HCT116 (cell line): ENCODE results near the gene TMEM208.

Experiments
- EGR1 ChIP-seq: IDR thresholded peaks from 2 replicates; pipeline ENCODE4 v1.6.1; 2012; ENCODE audit warnings: low read depth
- EZH2 ChIP-seq: fragments of 200-600 bp; sonication (generic); IDR thresholded peaks from 2 replicates; pipeline ENCODE4 v1.6.1; 2017; ENCODE audit warnings: antibody characterized with exemption, mixed run types
- EZH2phosphoT487 ChIP-seq: fragments of 200-600 bp; IDR thresholded peaks from 2 replicates; pipeline ENCODE4 v1.6.1; 2018; ENCODE audit warnings: antibody characterized with exemption, borderline replicate concordance
- FOSL1 ChIP-seq: IDR thresholded peaks from 2 replicates; pipeline ENCODE4 v1.6.1; 2012; ENCODE audit warnings: low read depth
- JUND ChIP-seq: IDR thresholded peaks from 2 replicates; pipeline ENCODE4 v1.6.1; 2012
- POLR2A ChIP-seq: IDR thresholded peaks from 2 replicates; pipeline ENCODE4 v1.7.0; 2011; ENCODE audit warnings: borderline replicate concordance; ENCODE audit not compliant: insufficient read depth, insufficient read length; ENCODE audit errors: extremely low read depth
- POLR2AphosphoS5 ChIP-seq: IDR thresholded peaks from 2 replicates; pipeline ENCODE4 v1.6.1; 2011; ENCODE audit warnings: mild to moderate bottlenecking, low read depth, low read length, moderate library complexity
- SRF ChIP-seq: IDR thresholded peaks from 2 replicates; pipeline ENCODE4 v1.6.1; 2012; ENCODE audit warnings: low read depth
- TCF7L2 ChIP-seq: IDR thresholded peaks from 2 replicates; pipeline ENCODE4 v1.7.0; 2011; ENCODE audit warnings: borderline replicate concordance, inconsistent platforms; ENCODE audit not compliant: insufficient read depth, insufficient read length; ENCODE audit errors: extremely low read depth
- YY1 ChIP-seq: IDR thresholded peaks from 2 replicates; pipeline ENCODE4 v1.6.1; 2011; ENCODE audit warnings: low read length, low read depth, moderate library complexity, mild to moderate bottlenecking; ENCODE audit not compliant: insufficient replicate concordance; ENCODE audit errors: extremely low read depth
- TF ChIP-seq, protein P1 (sequence below), 3 experiments: fragments of 200-600 bp in 1 of 3; sonication (generic) in 1 of 3; IDR thresholded peaks in 2 of 3; conservative IDR thresholded peaks in 1 of 3; 2 replicates each; pipeline ENCODE4 v1.5.1; 2012 to 2017; ENCODE audit warnings: low read depth in 2 of 3, low read length in 2 of 3, antibody characterized with exemption in 1 of 3, borderline replicate concordance in 1 of 3, control low read depth in 1 of 3, mild to moderate bottlenecking in 1 of 3, mixed read lengths in 1 of 3, mixed run types in 1 of 3, moderate library complexity in 1 of 3; ENCODE audit not compliant: insufficient read depth in 1 of 3
- TF ChIP-seq, protein P2 (sequence below): IDR thresholded peaks from 2 replicates; pipeline ENCODE4 v1.6.1; 2012; ENCODE audit warnings: low read depth
- TF ChIP-seq, protein P3 (sequence below): IDR thresholded peaks from 2 replicates; pipeline ENCODE4 v1.6.1; 2012

DNA sequence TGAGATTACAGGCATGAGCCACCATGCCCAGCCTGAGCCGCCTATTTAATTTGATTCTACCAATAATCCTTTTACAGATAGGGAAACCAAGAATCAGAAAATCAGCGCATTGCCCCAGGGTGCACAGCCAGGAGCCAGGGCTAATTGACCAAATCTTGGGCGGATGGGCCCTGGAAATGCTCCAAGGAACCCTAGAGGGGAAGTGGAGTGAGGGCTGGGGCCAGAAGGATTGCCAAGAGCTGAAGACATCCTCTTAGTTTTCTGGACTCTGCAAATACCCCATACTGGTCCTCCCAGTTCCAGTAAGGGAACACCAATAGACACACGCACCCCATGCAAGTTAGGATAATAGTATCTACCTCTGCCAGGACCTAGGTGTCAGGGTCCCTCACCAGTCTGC, 16.6 kb downstream of the TMEM208 start:
- TF ChIP-seq POLR2A (no peak), SRF (no peak), EZH2 (no peak), POLR2AphosphoS5 (no peak), YY1 (no peak), TCF7L2 (no peak), EZH2phosphoT487 (no peak), JUND (no peak), FOSL1 (no peak), EGR1 (no peak)
- TF ChIP-seq, protein P1, sequence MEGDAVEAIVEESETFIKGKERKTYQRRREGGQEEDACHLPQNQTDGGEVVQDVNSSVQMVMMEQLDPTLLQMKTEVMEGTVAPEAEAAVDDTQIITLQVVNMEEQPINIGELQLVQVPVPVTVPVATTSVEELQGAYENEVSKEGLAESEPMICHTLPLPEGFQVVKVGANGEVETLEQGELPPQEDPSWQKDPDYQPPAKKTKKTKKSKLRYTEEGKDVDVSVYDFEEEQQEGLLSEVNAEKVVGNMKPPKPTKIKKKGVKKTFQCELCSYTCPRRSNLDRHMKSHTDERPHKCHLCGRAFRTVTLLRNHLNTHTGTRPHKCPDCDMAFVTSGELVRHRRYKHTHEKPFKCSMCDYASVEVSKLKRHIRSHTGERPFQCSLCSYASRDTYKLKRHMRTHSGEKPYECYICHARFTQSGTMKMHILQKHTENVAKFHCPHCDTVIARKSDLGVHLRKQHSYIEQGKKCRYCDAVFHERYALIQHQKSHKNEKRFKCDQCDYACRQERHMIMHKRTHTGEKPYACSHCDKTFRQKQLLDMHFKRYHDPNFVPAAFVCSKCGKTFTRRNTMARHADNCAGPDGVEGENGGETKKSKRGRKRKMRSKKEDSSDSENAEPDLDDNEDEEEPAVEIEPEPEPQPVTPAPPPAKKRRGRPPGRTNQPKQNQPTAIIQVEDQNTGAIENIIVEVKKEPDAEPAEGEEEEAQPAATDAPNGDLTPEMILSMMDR (IDR thresholded peaks at IDR 0.05 in 2 of 3, conservative IDR thresholded peaks at IDR 0.05 in 1 of 3; ENCODE audit: borderline replicate concordance in 1 of 3, insufficient read depth in 1 of 3, low read depth in 2 of 3, low read length in 2 of 3) = no peak
- TF ChIP-seq, protein P2, sequence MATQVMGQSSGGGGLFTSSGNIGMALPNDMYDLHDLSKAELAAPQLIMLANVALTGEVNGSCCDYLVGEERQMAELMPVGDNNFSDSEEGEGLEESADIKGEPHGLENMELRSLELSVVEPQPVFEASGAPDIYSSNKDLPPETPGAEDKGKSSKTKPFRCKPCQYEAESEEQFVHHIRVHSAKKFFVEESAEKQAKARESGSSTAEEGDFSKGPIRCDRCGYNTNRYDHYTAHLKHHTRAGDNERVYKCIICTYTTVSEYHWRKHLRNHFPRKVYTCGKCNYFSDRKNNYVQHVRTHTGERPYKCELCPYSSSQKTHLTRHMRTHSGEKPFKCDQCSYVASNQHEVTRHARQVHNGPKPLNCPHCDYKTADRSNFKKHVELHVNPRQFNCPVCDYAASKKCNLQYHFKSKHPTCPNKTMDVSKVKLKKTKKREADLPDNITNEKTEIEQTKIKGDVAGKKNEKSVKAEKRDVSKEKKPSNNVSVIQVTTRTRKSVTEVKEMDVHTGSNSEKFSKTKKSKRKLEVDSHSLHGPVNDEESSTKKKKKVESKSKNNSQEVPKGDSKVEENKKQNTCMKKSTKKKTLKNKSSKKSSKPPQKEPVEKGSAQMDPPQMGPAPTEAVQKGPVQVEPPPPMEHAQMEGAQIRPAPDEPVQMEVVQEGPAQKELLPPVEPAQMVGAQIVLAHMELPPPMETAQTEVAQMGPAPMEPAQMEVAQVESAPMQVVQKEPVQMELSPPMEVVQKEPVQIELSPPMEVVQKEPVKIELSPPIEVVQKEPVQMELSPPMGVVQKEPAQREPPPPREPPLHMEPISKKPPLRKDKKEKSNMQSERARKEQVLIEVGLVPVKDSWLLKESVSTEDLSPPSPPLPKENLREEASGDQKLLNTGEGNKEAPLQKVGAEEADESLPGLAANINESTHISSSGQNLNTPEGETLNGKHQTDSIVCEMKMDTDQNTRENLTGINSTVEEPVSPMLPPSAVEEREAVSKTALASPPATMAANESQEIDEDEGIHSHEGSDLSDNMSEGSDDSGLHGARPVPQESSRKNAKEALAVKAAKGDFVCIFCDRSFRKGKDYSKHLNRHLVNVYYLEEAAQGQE = no peak
- TF ChIP-seq, protein P3, sequence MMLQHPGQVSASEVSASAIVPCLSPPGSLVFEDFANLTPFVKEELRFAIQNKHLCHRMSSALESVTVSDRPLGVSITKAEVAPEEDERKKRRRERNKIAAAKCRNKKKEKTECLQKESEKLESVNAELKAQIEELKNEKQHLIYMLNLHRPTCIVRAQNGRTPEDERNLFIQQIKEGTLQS = no peak
